ENCODE data around the gene CHMP6. TPM values are rescaled to one million over a fixed set of nuclear protein-coding genes. Genes with fewer than 3 reads are reported as not detected.

The CHMP6 gene
- total RNA-seq, 1 donor from 2014 or later, result 12.5 TPM

GRCh38 chr17:81000334-81000630, 8.6 kb downstream of the CHMP6 start:
- Histone ChIP-seq H3K9ac (ENCODE audit: low read depth in 1 of 3, low read length in 3 of 3) (peak overlapping the region in 1 of 3 donors; percentile 33), H3K27me3 (ENCODE audit: control insufficient read depth in 3 of 3, insufficient read depth in 3 of 3, low read length in 3 of 3) (peaks cover 15 to 23% (median 16%) of the 10 kb centered on the region in 3 donors), H3K36me3 (ENCODE audit: control insufficient read depth in 3 of 3, insufficient read depth in 3 of 3, low read length in 3 of 3) (peaks cover 43 to 46% (median 44%) of the 10 kb centered on the region in 3 donors), H3K9me3 (ENCODE audit: control insufficient read depth in 3 of 3, low read length in 3 of 3) (no peaks in the 10 kb centered on the region), H3K4me1 (ENCODE audit: control insufficient read depth in 3 of 3, insufficient read depth in 3 of 3, low read length in 3 of 3) (peaks cover 27 to 36% (median 35%) of the 10 kb centered on the region in 3 donors), H3K27ac (ENCODE audit: low read depth, low read length) (no peak overlapping the region), H3K4me3 (ENCODE audit: low read length in 3 of 3) (no peak overlapping the region)

GRCh38 chr17:81000631-81001357, 9.2 kb downstream of the CHMP6 start:
- H3K9me3 ChIP-seq (ENCODE audit: control insufficient read depth in 3 of 3, low read length in 3 of 3), result no peaks in the 10 kb centered on the region
- peak overlapping the region in 1 of 3 donors; percentile 6 for H3K4me3 ChIP-seq (ENCODE audit: low read length in 3 of 3)
- peaks cover 16 to 23% (median 16%) of the 10 kb centered on the region in 3 donors for H3K27me3 ChIP-seq (ENCODE audit: control insufficient read depth in 3 of 3, insufficient read depth in 3 of 3, low read length in 3 of 3)
- peaks cover 27 to 36% (median 35%) of the 10 kb centered on the region in 3 donors for H3K4me1 ChIP-seq (ENCODE audit: control insufficient read depth in 3 of 3, insufficient read depth in 3 of 3, low read length in 3 of 3)
- peaks cover 38 to 41% (median 39%) of the 10 kb centered on the region in 3 donors for H3K36me3 ChIP-seq (ENCODE audit: control insufficient read depth in 3 of 3, insufficient read depth in 3 of 3, low read length in 3 of 3)
- H3K27ac ChIP-seq (ENCODE audit: low read depth, low read length), result no peak overlapping the region
- peak overlapping the region in 1 of 3 donors; percentile 40 for H3K9ac ChIP-seq (ENCODE audit: low read depth in 1 of 3, low read length in 3 of 3)

DNA sequence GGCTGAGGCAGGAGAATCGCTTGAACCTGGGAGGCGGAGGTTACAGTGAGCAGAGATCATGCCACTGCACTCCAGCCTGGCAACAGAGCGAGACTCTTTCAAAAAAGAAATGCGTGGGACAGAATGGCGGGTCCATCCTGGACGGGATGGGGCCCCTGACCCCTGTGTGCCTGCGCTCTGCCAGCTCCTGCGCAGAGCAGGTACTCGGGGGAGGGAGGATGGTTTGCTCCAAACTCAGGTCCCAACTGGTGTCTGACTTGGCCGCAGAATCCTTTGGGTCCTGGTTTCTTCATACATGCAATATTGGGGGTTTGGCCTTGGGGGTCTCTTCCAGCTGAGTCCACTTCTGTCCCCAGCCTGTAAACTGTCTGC, 10.4 kb downstream of the CHMP6 start:
- no peaks in the 10 kb centered on the region for H3K9me3 ChIP-seq (ENCODE audit: control insufficient read depth in 3 of 3, low read length in 3 of 3)
- H3K27me3 ChIP-seq (ENCODE audit: control insufficient read depth in 3 of 3, insufficient read depth in 3 of 3, low read length in 3 of 3), result peaks cover 19 to 32% (median 20%) of the 10 kb centered on the region in 3 donors
- H3K36me3 ChIP-seq (ENCODE audit: control insufficient read depth in 3 of 3, insufficient read depth in 3 of 3, low read length in 3 of 3), result peaks cover 27 to 32% (median 28%) of the 10 kb centered on the region in 3 donors
- H3K4me1 ChIP-seq (ENCODE audit: control insufficient read depth in 3 of 3, insufficient read depth in 3 of 3, low read length in 3 of 3), result peaks cover 27 to 36% (median 35%) of the 10 kb centered on the region in 3 donors
- H3K27ac ChIP-seq (ENCODE audit: low read depth, low read length), result no peak overlapping the region
- no peak overlapping the region for H3K4me3 ChIP-seq (ENCODE audit: low read length in 3 of 3)
- peak overlapping the region in 1 of 3 donors; percentile 45 for H3K9ac ChIP-seq (ENCODE audit: low read depth in 1 of 3, low read length in 3 of 3)

GRCh38 chr17:81002409-81003361, 11.0 kb downstream of the CHMP6 start:
- Histone ChIP-seq H3K4me1 (ENCODE audit: control insufficient read depth in 3 of 3, insufficient read depth in 3 of 3, low read length in 3 of 3) (peaks cover 27 to 36% (median 35%) of the 10 kb centered on the region in 3 donors), H3K27me3 (ENCODE audit: control insufficient read depth in 3 of 3, insufficient read depth in 3 of 3, low read length in 3 of 3) (peaks cover 19 to 32% (median 20%) of the 10 kb centered on the region in 3 donors), H3K27ac (ENCODE audit: low read depth, low read length) (no peak overlapping the region), H3K9me3 (ENCODE audit: control insufficient read depth in 3 of 3, low read length in 3 of 3) (no peaks in the 10 kb centered on the region), H3K9ac (ENCODE audit: low read depth in 1 of 3, low read length in 3 of 3) (peak overlapping the region in 1 of 3 donors; percentile 45), H3K4me3 (ENCODE audit: low read length in 3 of 3) (no peak overlapping the region), H3K36me3 (ENCODE audit: control insufficient read depth in 3 of 3, insufficient read depth in 3 of 3, low read length in 3 of 3) (peaks cover 21 to 26% (median 21%) of the 10 kb centered on the region in 3 donors)

DNA sequence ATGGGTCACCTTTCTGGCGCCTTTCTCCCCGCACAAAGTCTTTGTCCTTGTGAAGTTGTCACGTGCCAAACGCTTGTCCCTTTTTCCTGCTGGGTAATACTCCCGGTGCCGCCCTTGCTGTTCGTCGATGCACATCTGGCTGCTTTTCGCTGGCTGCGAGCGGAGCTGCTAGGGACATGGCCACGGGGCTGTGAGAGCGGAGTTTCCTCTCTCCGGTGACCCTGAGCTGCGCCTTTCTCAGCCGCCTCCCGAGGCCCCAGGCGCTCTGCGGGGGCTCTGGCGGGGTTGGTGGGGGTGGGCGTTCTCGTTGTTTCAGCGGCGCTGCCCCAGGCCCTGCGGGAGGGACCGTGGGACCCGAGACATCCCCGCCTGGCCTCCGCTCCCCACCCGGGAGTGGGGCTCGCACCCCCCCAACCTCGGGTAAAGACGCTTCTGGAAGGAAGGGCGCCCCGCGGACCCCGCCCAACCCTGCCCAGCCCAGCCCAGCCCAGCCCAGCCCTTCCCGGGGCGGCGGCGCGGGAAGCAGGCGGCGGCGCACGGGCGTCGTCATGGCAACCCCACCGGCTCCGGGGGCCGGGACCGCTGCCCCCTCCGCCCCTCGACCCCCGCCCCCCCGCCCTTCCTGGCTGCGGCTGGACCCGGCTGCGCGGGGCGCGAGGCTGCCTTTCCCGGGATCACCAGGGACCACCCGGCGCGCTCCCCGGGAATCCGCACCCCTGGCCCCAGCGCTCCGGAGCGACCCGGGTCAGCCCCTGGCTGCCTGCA, 12.3 kb downstream of the CHMP6 start:
- H3K9me3 ChIP-seq (ENCODE audit: control insufficient read depth in 3 of 3, low read length in 3 of 3), result no peaks in the 10 kb centered on the region
- no peak overlapping the region for H3K9ac ChIP-seq (ENCODE audit: low read depth in 1 of 3, low read length in 3 of 3)
- peaks cover 9 to 13% (median 10%) of the 10 kb centered on the region in 3 donors for H3K36me3 ChIP-seq (ENCODE audit: control insufficient read depth in 3 of 3, insufficient read depth in 3 of 3, low read length in 3 of 3)
- no peak overlapping the region for H3K4me3 ChIP-seq (ENCODE audit: low read length in 3 of 3)
- H3K27ac ChIP-seq (ENCODE audit: low read depth, low read length), result no peak overlapping the region
- H3K4me1 ChIP-seq (ENCODE audit: control insufficient read depth in 3 of 3, insufficient read depth in 3 of 3, low read length in 3 of 3), result peaks cover 27 to 36% (median 35%) of the 10 kb centered on the region in 3 donors
- H3K27me3 ChIP-seq (ENCODE audit: control insufficient read depth in 3 of 3, insufficient read depth in 3 of 3, low read length in 3 of 3), result peaks cover 19 to 37% (median 20%) of the 10 kb centered on the region in 3 donors

DNA sequence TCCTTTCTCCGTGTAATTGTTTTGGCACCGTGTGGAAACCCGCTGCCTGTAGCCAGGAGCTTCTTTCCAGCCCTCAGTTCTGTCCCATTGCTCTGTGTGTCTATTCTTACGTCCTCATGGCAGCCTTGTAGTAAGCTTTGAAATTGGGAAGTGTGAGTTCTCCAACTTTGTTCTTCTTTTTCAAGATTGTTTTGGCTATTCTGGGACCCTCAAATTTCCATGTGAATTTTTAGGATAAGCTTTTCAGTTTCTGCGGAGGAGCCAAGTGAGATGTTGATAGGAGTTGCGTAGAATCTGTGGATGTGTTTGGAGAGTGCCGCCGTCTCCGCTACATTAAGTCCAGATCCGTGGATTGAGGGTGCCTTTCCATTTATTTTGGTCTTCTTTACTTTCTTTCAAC, 15.2 kb downstream of the CHMP6 start:
- Histone ChIP-seq H3K36me3 (ENCODE audit: control insufficient read depth in 3 of 3, insufficient read depth in 3 of 3, low read length in 3 of 3) (no peaks in the 10 kb centered on the region), H3K27me3 (ENCODE audit: control insufficient read depth in 3 of 3, insufficient read depth in 3 of 3, low read length in 3 of 3) (peaks cover 19 to 37% (median 20%) of the 10 kb centered on the region in 3 donors)

GRCh38 chr17:81008140-81008539, 16.5 kb downstream of the CHMP6 start:
- peaks cover 0 to 3% (median 0%) of the 10 kb centered on the region in 3 donors for H3K9me3 ChIP-seq (ENCODE audit: control insufficient read depth in 3 of 3, low read length in 3 of 3)

More for the DNA sequence above, 15.2 kb downstream of the CHMP6 start:
- peaks cover 14 to 18% (median 17%) of the 10 kb centered on the region in 3 donors for H3K4me1 ChIP-seq (ENCODE audit: control insufficient read depth in 3 of 3, insufficient read depth in 3 of 3, low read length in 3 of 3)
- H3K9ac ChIP-seq (ENCODE audit: low read depth in 1 of 3, low read length in 3 of 3), result no peak overlapping the region
- no peak overlapping the region for H3K27ac ChIP-seq (ENCODE audit: low read depth, low read length)
- no peak overlapping the region for H3K4me3 ChIP-seq (ENCODE audit: low read length in 3 of 3)
- H3K9me3 ChIP-seq (ENCODE audit: control insufficient read depth in 3 of 3, low read length in 3 of 3), result peaks cover 0 to 3% (median 0%) of the 10 kb centered on the region in 3 donors

DNA sequence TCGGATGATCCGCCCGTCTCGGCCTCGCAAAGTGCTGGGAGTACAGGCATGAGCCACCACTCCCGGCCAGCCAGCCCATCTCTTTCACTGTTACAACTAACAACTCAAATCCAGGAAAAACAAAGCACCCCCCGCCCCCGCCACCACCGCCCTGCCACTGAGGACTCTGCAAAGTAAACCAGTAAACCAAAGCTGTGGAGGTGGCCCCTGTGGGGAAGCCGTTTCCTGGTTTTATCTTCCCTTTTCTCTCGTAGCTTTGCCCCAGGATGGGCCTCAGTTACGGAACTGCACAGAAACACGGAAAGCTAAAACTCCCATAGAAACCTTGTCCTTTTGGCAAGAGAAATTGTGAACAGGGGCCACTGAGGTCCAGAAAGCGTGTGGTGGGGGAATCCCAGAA, 17.5 kb downstream of the CHMP6 start:
- H3K9me3 ChIP-seq (ENCODE audit: control insufficient read depth in 3 of 3, low read length in 3 of 3), result peaks cover 0 to 3% (median 0%) of the 10 kb centered on the region in 3 donors
- H3K4me3 ChIP-seq (ENCODE audit: low read length in 3 of 3), result no peak overlapping the region
- peaks cover 5 to 6% (median 5%) of the 10 kb centered on the region in 3 donors for H3K4me1 ChIP-seq (ENCODE audit: control insufficient read depth in 3 of 3, insufficient read depth in 3 of 3, low read length in 3 of 3)
- peaks cover 12 to 22% (median 16%) of the 10 kb centered on the region in 3 donors for H3K27me3 ChIP-seq (ENCODE audit: control insufficient read depth in 3 of 3, insufficient read depth in 3 of 3, low read length in 3 of 3)
- H3K36me3 ChIP-seq (ENCODE audit: control insufficient read depth in 3 of 3, insufficient read depth in 3 of 3, low read length in 3 of 3), result no peaks in the 10 kb centered on the region
- no peak overlapping the region for H3K27ac ChIP-seq (ENCODE audit: low read depth, low read length)
- H3K9ac ChIP-seq (ENCODE audit: low read depth in 1 of 3, low read length in 3 of 3), result no peak overlapping the region

More at GRCh38 chr17:81008140-81008539, 16.5 kb downstream of the CHMP6 start:
- Histone ChIP-seq H3K36me3 (ENCODE audit: control insufficient read depth in 3 of 3, insufficient read depth in 3 of 3, low read length in 3 of 3) (no peaks in the 10 kb centered on the region), H3K27me3 (ENCODE audit: control insufficient read depth in 3 of 3, insufficient read depth in 3 of 3, low read length in 3 of 3) (peaks cover 16 to 27% (median 20%) of the 10 kb centered on the region in 3 donors), H3K9ac (ENCODE audit: low read depth in 1 of 3, low read length in 3 of 3) (no peak overlapping the region), H3K4me3 (ENCODE audit: low read length in 3 of 3) (no peak overlapping the region), H3K4me1 (ENCODE audit: control insufficient read depth in 3 of 3, insufficient read depth in 3 of 3, low read length in 3 of 3) (peaks cover 5 to 9% (median 8%) of the 10 kb centered on the region in 3 donors), H3K27ac (ENCODE audit: low read depth, low read length) (no peak overlapping the region)

DNA sequence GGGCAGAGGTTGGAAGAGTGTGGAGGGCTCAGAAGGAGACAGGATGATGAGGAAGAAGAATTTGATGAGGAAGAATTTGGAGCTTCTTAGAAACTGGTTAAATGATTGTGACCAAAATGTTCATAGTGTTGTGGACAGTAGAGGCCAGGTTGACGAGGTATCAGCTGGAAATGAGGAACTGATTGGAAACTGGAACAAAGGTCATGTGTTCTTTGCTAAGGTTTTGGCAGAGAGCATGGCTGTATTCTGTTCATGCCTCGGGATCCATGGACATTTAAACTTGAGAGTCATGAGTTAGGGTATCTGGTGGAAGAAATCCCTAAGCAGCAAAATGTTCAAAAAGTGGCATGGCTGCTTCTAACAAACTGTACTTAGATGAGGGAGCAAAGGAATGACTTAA, 19.3 kb downstream of the CHMP6 start:
- Histone ChIP-seq H3K27me3 (ENCODE audit: control insufficient read depth in 3 of 3, insufficient read depth in 3 of 3, low read length in 3 of 3) (peaks cover 2 to 12% (median 3%) of the 10 kb centered on the region in 3 donors), H3K4me3 (ENCODE audit: low read length in 3 of 3) (no peak overlapping the region), H3K27ac (ENCODE audit: low read depth, low read length) (no peak overlapping the region), H3K36me3 (ENCODE audit: control insufficient read depth in 3 of 3, insufficient read depth in 3 of 3, low read length in 3 of 3) (no peaks in the 10 kb centered on the region), H3K4me1 (ENCODE audit: control insufficient read depth in 3 of 3, insufficient read depth in 3 of 3, low read length in 3 of 3) (peaks cover 0 to 4% (median 3%) of the 10 kb centered on the region in 3 donors), H3K9me3 (ENCODE audit: control insufficient read depth in 3 of 3, low read length in 3 of 3) (peaks cover 0 to 3% (median 0%) of the 10 kb centered on the region in 3 donors), H3K9ac (ENCODE audit: low read depth in 1 of 3, low read length in 3 of 3) (no peak overlapping the region)

All from skeletal muscle tissue (tissue), 4 donors.